Retinal pigment epithelial cell (primary cell): Measurements from ENCODE around the gene MYL5.

Experiments
- DNase-seq: peaks from one replicate; pipeline ENCODE4 v3.0.0-alpha.2; 2010; ENCODE audit warnings: low read depth
- H3K4me3 ChIP-seq: 2 replicates; pipeline ENCODE4 v1.5.1; 2011; ENCODE audit warnings: mild to moderate bottlenecking, low read length, control low read depth, moderate library complexity
- TF ChIP-seq, protein P1 (sequence below): conservative IDR thresholded peaks from 2 replicates; pipeline ENCODE4 v1.5.1; 2011; ENCODE audit warnings: low read depth, low read length, control low read depth, inconsistent platforms

The MYL5 gene

GRCh38 chr4:722169-722725, 47.9 kb downstream of the MYL5 start:
- DNase-seq = no peak
- H3K4me3 ChIP-seq = no peak overlapping the region
- TF ChIP-seq, protein P1, sequence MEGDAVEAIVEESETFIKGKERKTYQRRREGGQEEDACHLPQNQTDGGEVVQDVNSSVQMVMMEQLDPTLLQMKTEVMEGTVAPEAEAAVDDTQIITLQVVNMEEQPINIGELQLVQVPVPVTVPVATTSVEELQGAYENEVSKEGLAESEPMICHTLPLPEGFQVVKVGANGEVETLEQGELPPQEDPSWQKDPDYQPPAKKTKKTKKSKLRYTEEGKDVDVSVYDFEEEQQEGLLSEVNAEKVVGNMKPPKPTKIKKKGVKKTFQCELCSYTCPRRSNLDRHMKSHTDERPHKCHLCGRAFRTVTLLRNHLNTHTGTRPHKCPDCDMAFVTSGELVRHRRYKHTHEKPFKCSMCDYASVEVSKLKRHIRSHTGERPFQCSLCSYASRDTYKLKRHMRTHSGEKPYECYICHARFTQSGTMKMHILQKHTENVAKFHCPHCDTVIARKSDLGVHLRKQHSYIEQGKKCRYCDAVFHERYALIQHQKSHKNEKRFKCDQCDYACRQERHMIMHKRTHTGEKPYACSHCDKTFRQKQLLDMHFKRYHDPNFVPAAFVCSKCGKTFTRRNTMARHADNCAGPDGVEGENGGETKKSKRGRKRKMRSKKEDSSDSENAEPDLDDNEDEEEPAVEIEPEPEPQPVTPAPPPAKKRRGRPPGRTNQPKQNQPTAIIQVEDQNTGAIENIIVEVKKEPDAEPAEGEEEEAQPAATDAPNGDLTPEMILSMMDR = no peak

DNA sequence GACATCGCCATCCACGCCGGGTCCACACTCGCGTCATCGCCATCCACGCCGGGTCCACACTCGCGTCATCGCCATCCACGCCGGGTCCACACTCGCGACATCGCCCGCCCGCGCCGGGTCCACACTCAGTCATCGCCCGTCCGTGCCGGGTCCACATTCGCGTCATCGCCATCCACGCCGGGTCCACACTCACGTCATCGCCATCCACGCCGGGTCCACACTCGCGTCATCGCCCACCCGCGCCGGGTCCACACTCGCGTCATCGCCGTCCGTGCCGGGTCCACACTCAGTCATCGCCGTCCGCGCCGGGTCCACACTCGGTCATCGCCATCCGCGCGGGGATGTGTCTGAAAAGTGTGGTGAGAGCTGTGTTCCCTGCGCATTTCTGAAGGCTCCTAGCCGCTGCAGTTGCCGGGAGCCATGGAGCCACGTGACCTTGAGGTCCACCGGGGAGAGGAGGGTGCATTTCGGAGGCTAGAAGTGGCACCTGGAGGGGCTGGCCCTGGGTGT, 48.6 kb downstream of the MYL5 start:
- DNase-seq = no peak
- TF ChIP-seq, protein P1 = no peak
- no peak overlapping the region for H3K4me3 ChIP-seq

- DNase-seq = peak; percentile 5
- no peak overlapping the region for H3K4me3 ChIP-seq
- TF ChIP-seq, protein P1 = no peak
Measured at GRCh38 chr4:723751-724530, 49.6 kb downstream of the MYL5 start.

- TF ChIP-seq, protein P1 = no peak
- no peak for DNase-seq
- H3K4me3 ChIP-seq = no peak overlapping the region
Measured at GRCh38 chr4:725391-726234, 51.3 kb downstream of the MYL5 start.

DNA sequence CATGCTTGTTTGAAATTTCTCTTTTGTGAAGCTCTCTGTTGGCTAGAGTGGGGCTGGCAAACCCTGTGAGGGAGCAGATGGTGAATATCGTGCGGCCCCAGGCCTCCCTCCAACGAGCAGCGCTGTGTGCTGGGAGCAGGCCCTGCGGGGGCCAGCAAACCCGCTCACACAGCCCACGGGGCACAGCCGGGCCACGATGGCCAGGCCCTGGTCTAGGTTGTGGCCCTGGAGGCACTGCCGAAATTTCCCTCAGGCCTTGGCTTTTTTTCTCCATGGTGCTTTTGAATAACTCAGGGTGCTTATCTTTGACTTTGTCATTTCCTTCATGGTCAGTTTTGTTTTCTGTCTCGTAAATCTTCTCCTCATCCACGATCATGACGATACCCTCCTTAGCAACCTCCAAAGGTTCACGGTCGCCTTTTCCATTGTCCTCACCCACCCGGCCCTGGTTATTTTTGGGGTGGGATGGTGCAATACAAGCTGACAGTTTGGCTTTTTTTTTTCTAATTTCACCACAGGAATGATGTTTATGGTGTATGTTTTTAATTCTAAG, 52.0 kb downstream of the MYL5 start:
- DNase-seq = no peak
- no peak overlapping the region for H3K4me3 ChIP-seq

GRCh38 chr4:726838-727237, 52.5 kb downstream of the MYL5 start:
- H3K4me3 ChIP-seq = no peak overlapping the region
- TF ChIP-seq, protein P1 = no peak

More for the DNA sequence above, 52.0 kb downstream of the MYL5 start:
- TF ChIP-seq, protein P1 = no peak

More at GRCh38 chr4:726838-727237, 52.5 kb downstream of the MYL5 start:
- no peak for DNase-seq
